ENCODE measurements around the gene DGKE. TPM values are rescaled to one million over a fixed set of nuclear protein-coding genes. Genes with fewer than 3 reads are reported as not detected.
A peak's percentile ranks its signal among the peaks of the same experiment; 100 is the strongest.

The DGKE gene
- total and polyA plus RNA-seq, 2 donors (not counting 3 experiments of a cell fraction or from before 2014, with no cell fraction given), result 4.9 to 22.9 TPM

GRCh38 chr17:56785997-56786680 is 47.8 kb upstream of the DGKE start:
- Histone ChIP-seq H3K9me3 (replicated peaks; ENCODE audit: control insufficient read depth, insufficient read depth, low read length) (no peaks in the 10 kb centered on the region), H3K27ac (ENCODE audit: insufficient read depth, low read depth, low read length) (no peak overlapping the region), H3K9me1 (replicated peaks; ENCODE audit: control insufficient read depth, extremely low read depth, insufficient read depth, low read length) (no peaks in the 10 kb centered on the region), H3K4me2 (ENCODE audit: insufficient read depth, low read length) (no peak overlapping the region), H4K20me1 (replicated peaks; ENCODE audit: control insufficient read depth, extremely low read depth, insufficient read depth, low read length) (no peaks in the 10 kb centered on the region), H3K4me3 (replicated peaks in 1 of 3; ENCODE audit: insufficient read depth in 1 of 3, low read depth in 1 of 3, low read length in 3 of 3) (no peak overlapping the region), H3K27me3 (ENCODE audit: control insufficient read depth in 2 of 2, insufficient read depth in 2 of 2, low read length in 2 of 2) (peaks cover 0 to 4% of the 10 kb centered on the region in 2 experiments), H3K79me2 (ENCODE audit: control insufficient read depth, insufficient read depth, low read length) (no peaks in the 10 kb centered on the region), H3K9ac (replicated peaks; ENCODE audit: extremely low read depth, insufficient read depth, low read length) (no peak overlapping the region), H3K36me3 (ENCODE audit: control insufficient read depth in 2 of 2, extremely low read depth in 1 of 2, insufficient read depth in 2 of 2, low read length in 2 of 2) (no peaks in the 10 kb centered on the region), H2AFZ (ENCODE audit: low read depth, low read length) (no peak overlapping the region), H3K4me1 (ENCODE audit: control insufficient read depth, extremely low read depth, insufficient read depth, low read length) (peaks cover 13% of the 10 kb centered on the region)
- FAIRE-seq (peak; percentile 28), DNase-seq (ENCODE audit: low read depth, low spot score) (no peak)
- TF ChIP-seq CTCF (IDR thresholded peaks at IDR 0.05; ENCODE audit: extremely low read depth in 1 of 2, insufficient read depth in 1 of 2, low read depth in 1 of 2, low read length in 2 of 2), result no peak
- TF ChIP-seq POLR2A (IDR thresholded peaks at IDR 0.05; ENCODE audit: low read depth, low read length), result no peak
- no peak for TF ChIP-seq FOS (IDR thresholded peaks at IDR 0.05; ENCODE audit: borderline replicate concordance, insufficient read depth, low read length)
- no peak for TF ChIP-seq EZH2 (IDR thresholded peaks at IDR 0.05; ENCODE audit: borderline replicate concordance, low read depth, low read length, severe bottlenecking)
- TF ChIP-seq GATA2 (IDR thresholded peaks at IDR 0.05; ENCODE audit: insufficient read depth, insufficient read length, low read depth, low read length), result no peak
- TF ChIP-seq MAX (IDR thresholded peaks at IDR 0.05; ENCODE audit: insufficient read depth, insufficient read length), result no peak
- no peak for TF ChIP-seq POLR2AphosphoS5 (IDR thresholded peaks at IDR 0.05; ENCODE audit: insufficient read depth, low read depth, low read length)
- dilution Hi-C loops (cut with MboI; ENCODE audit: extremely low pct_ligation_motif_present, low sequenced_read_pairs), result no loop called here
- intact Hi-C loops (cut with micrococcal nuclease), result no loop called here
- POLR2A ChIA-PET, result interaction anchor here (0.5 kb wide), 1 partner anchor 191 kb away, joined by 3 read pairs; no protein-coding TSS in a partner anchor
- BruUV-seq (replicated peaks), result no TSS peak
- CTCF ChIA-PET, result interaction anchor here (0.7 to 3.9 kb wide), 7 partner anchors 34 to 286 kb away, joined by 3 to 14 read pairs (median 6); partner anchors contain the start of gene NOG

All from endothelial cell of umbilical vein (primary cell).